HPDE6-E6E7 (cell line): ENCODE measurements around the gene METTL23.

ENCODE experiments used
- DNase-seq: peaks from one replicate; pipeline ENCODE4 v3.0.0; 2011; ENCODE audit warnings: missing footprints; ENCODE audit errors: extremely low spot score

Gene METTL23

GRCh38 chr17:76772842-76773525 lies 46.3 kb downstream of the METTL23 start:
- DNase-seq, result peak; percentile 74

- DNase-seq, result no peak
These were observed 48.5 kb downstream of the METTL23 start for GRCh38 chr17:76775021-76775600.

- DNase-seq, result no peak
These were observed 54.7 kb downstream of the METTL23 start for GRCh38 chr17:76781056-76781982.

DNA sequence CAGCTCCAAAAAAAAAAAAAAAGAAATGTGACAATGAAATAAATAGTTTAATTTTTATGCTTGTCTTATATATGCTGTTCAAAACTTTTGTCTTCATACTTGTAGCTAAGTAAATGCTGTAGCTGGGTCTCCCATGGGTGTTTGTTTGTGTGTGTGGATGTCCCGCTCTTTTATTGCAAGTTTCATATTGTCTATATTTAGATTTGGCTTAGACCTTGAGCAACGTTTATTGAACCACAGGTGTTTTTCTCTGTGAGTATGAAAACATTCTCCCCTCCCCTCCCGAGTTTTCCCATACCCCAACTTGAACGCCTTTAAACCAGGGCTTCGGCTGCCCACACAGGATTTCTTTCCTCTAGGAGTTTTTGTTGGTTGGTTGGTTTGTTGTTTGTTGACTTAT lies 56.5 kb downstream of the METTL23 start:
- DNase-seq, result no peak
